DND-41 (cell line): ENCODE data around the gene RASSF7.

Experiments used
- ATAC-seq: fragments of 200-7000 bp; cut with Tn5 transposase; 3 replicates; pipeline ENCODE4 v1.9.1; 2021; ENCODE audit warnings: low read depth; ENCODE audit not compliant: insufficient read depth
- DNase-seq: peaks from one replicate; pipeline ENCODE4 v3.0.0-alpha.2; 2020
- H2AFZ ChIP-seq: 2 replicates; pipeline ENCODE4 v1.6.0; 2012; ENCODE audit warnings: low read depth, low read length
- H3K27ac ChIP-seq: 2 replicates; pipeline ENCODE4 v1.5.1; 2012; ENCODE audit warnings: low read length, inconsistent platforms
- H3K27me3 ChIP-seq: fragments of 200-600 bp; sonication (generic); 2 replicates; pipeline ENCODE4 v1.6.0; 2012; ENCODE audit warnings: low read length, mild to moderate bottlenecking, inconsistent platforms; ENCODE audit not compliant: insufficient read depth, poor library complexity
- H3K36me3 ChIP-seq: 2 replicates; pipeline ENCODE4 v1.5.1; 2012; ENCODE audit warnings: low read length, inconsistent platforms; ENCODE audit not compliant: insufficient read depth
- H3K4me1 ChIP-seq: 2 replicates; pipeline ENCODE4 v1.5.1; 2012; ENCODE audit warnings: mild to moderate bottlenecking, low read length; ENCODE audit not compliant: insufficient read depth
- H3K4me2 ChIP-seq: 2 replicates; pipeline ENCODE4 v1.6.0; 2012; ENCODE audit warnings: mild to moderate bottlenecking, moderate library complexity, low read length, inconsistent platforms; ENCODE audit not compliant: insufficient read depth
- H3K4me3 ChIP-seq, 2 experiments: fragments of 200-600 bp in 1 of 2; shearing (Covaris generic) in 1 of 2; 2 replicates each; pipeline ENCODE4 v1.5.1; 2012 to 2016; ENCODE audit warnings: inconsistent platforms in 2 of 2, low read length in 2 of 2, mild to moderate bottlenecking in 2 of 2, low read depth in 1 of 2, moderate library complexity in 1 of 2
- H3K79me2 ChIP-seq: 2 replicates; pipeline ENCODE4 v1.6.0; 2012; ENCODE audit warnings: low read length, inconsistent platforms; ENCODE audit not compliant: insufficient read depth
- H3K9ac ChIP-seq: 2 replicates; pipeline ENCODE4 v1.6.0; 2012; ENCODE audit warnings: low read depth, mild to moderate bottlenecking, inconsistent platforms, low read length, moderate library complexity
- H3K9me3 ChIP-seq: 2 replicates; pipeline ENCODE4 v1.5.1; 2012; ENCODE audit warnings: low read length, moderate library complexity, mild to moderate bottlenecking, inconsistent platforms; ENCODE audit not compliant: insufficient read depth, severe bottlenecking
- H4K20me1 ChIP-seq: 2 replicates; pipeline ENCODE4 v1.6.0; 2012; ENCODE audit warnings: low read length; ENCODE audit not compliant: insufficient read depth
- EZH2 ChIP-seq: IDR thresholded peaks from 3 replicates; pipeline ENCODE4 v1.6.1; 2012; ENCODE audit warnings: borderline replicate concordance, low read depth, mild to moderate bottlenecking, moderate library complexity, low read length, inconsistent platforms; ENCODE audit not compliant: severe bottlenecking
- TF ChIP-seq, protein P1 (sequence below): IDR thresholded peaks from 2 replicates; pipeline ENCODE4 v1.5.1; 2012; ENCODE audit warnings: borderline replicate concordance, low read length, moderate library complexity, mild to moderate bottlenecking; ENCODE audit not compliant: poor library complexity, severe bottlenecking; ENCODE audit errors: extremely low read depth

The RASSF7 gene

DNA sequence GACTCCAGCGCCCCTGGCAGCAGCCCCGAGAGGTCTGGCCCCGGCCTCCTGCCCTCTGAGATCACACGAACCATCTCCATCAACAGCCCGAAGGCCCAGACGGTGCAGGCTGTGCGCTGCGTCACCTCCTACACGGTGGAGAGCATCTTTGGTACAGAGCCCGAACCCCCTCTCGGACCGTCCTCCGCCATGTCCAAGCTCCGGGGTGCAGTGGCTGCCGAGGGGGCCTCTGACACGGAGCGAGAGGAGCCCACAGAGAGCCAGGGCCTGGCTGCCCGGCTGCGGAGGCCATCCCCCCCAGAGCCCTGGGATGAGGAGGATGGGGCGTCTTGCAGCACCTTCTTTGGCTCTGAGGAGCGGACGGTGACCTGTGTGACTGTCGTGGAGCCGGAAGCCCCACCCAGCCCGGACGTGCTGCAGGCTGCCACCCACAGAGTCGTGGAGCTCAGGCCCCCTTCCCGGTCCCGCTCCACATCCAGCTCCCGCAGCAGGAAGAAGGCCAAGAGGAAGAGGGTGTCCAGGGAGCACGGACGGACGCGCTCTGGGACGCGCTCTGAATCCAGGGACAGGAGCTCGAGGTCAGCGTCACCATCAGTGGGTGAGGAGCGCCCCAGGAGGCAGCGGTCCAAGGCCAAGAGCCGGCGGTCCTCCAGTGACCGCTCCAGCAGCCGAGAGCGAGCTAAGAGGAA is 47.3 kb downstream of the RASSF7 start:
- Histone ChIP-seq H3K27ac (no peak overlapping the region), H4K20me1 (peaks cover 69% of the 10 kb centered on the region), H3K4me1 (0 out of 2 replicates have a peak, but pooled peaks cover 3% of the 10 kb centered on the region), H3K9ac (no peak overlapping the region), H3K4me2 (no peak overlapping the region), H3K27me3 (no peaks in the 10 kb centered on the region), H2AFZ (no peak overlapping the region), H3K4me3 (no peak overlapping the region), H3K36me3 (peaks cover 100% of the 10 kb centered on the region), H3K9me3 (no peaks in the 10 kb centered on the region), H3K79me2 (peaks cover 6% of the 10 kb centered on the region)
- DNase-seq (no peak), ATAC-seq (no peak)
- TF ChIP-seq, protein P1, sequence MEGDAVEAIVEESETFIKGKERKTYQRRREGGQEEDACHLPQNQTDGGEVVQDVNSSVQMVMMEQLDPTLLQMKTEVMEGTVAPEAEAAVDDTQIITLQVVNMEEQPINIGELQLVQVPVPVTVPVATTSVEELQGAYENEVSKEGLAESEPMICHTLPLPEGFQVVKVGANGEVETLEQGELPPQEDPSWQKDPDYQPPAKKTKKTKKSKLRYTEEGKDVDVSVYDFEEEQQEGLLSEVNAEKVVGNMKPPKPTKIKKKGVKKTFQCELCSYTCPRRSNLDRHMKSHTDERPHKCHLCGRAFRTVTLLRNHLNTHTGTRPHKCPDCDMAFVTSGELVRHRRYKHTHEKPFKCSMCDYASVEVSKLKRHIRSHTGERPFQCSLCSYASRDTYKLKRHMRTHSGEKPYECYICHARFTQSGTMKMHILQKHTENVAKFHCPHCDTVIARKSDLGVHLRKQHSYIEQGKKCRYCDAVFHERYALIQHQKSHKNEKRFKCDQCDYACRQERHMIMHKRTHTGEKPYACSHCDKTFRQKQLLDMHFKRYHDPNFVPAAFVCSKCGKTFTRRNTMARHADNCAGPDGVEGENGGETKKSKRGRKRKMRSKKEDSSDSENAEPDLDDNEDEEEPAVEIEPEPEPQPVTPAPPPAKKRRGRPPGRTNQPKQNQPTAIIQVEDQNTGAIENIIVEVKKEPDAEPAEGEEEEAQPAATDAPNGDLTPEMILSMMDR = no peak
- no peak for TF ChIP-seq EZH2

DNA sequence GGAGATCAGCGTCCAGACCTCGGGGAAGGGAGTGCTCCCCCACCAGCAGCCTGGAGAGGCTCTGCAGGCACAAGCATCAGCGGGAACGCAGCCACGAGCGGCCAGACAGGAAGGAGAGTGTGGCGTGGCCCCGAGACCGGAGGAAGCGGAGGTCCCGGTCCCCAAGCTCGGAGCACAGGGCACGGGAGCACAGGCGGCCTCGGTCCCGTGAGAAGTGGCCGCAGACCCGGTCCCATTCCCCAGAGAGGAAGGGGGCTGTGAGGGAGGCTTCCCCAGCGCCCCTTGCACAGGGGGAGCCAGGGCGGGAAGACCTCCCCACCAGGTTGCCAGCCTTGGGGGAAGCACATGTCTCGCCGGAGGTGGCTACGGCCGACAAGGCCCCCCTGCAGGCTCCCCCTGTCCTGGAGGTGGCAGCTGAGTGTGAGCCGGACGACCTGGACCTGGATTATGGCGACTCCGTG is 48.1 kb downstream of the RASSF7 start:
- H3K4me1 ChIP-seq = peaks cover 8% of the 10 kb centered on the region
- H3K79me2 ChIP-seq = peaks cover 6% of the 10 kb centered on the region
- H3K9ac ChIP-seq = no peak overlapping the region
- peaks cover 96% of the 10 kb centered on the region for H3K36me3 ChIP-seq
- H4K20me1 ChIP-seq = peaks cover 71% of the 10 kb centered on the region
- H3K4me3 ChIP-seq = no peak overlapping the region
- no peak overlapping the region for H3K27ac ChIP-seq
- H3K27me3 ChIP-seq = no peaks in the 10 kb centered on the region
- TF ChIP-seq, protein P1 = no peak
- TF ChIP-seq EZH2 = no peak
- DNase-seq (no peak), ATAC-seq (no peak)
- no peak overlapping the region for H2AFZ ChIP-seq
- H3K4me2 ChIP-seq = no peak overlapping the region
- H3K9me3 ChIP-seq = no peaks in the 10 kb centered on the region

- peaks cover 95% of the 10 kb centered on the region for H3K36me3 ChIP-seq
- H3K4me2 ChIP-seq = no peak overlapping the region
- no peak overlapping the region for H3K27ac ChIP-seq
- ATAC-seq (no peak), DNase-seq (no peak)
- no peak overlapping the region for H3K4me3 ChIP-seq
- H2AFZ ChIP-seq = no peak overlapping the region
- no peak overlapping the region for H3K9ac ChIP-seq
- peaks cover 74% of the 10 kb centered on the region for H4K20me1 ChIP-seq
- peaks cover 3% of the 10 kb centered on the region; the same call in 1 of the 2 replicates for H3K79me2 ChIP-seq
- TF ChIP-seq EZH2 = no peak
- TF ChIP-seq, protein P1 = no peak
- no peaks in the 10 kb centered on the region for H3K27me3 ChIP-seq
- no peaks in the 10 kb centered on the region for H3K9me3 ChIP-seq
- H3K4me1 ChIP-seq = peaks cover 14% of the 10 kb centered on the region
Observed at GRCh38 chr11:609341-609811, 48.6 kb downstream of the RASSF7 start.
